IPS DF 19.7 (cell line): ENCODE data around the gene ITPR2.
"Not testable (repeated sequence)": the region's sequence is repeated elsewhere in the genome, so short reads cannot be mapped to it uniquely, and the experiment has no call there.

Source experiments
- DNase-seq: peaks from one replicate; pipeline ENCODE4 v3.0.0-alpha.2; 2013; ENCODE audit warnings: low read depth, low spot score

Gene ITPR2

DNA sequence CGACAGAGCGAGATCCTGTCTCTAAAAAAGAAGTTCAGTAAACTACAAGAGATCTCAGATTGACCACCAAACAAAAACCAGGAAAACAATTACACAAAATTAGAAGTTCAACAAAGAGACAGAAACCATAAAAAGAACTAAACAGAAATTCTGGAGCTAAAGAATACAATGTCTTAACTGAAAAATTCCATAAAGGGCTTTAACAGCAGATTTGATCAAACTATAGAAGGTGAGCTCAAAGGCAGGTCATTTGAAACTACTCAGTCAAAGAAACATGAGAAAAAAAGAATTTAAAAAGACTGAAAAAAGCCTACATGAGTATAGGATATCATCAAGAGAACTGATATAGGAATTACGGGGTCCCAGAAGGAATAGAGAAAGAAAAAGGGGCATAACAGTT, 71.2 kb downstream of the ITPR2 start:
- DNase-seq, result no peak

DNA sequence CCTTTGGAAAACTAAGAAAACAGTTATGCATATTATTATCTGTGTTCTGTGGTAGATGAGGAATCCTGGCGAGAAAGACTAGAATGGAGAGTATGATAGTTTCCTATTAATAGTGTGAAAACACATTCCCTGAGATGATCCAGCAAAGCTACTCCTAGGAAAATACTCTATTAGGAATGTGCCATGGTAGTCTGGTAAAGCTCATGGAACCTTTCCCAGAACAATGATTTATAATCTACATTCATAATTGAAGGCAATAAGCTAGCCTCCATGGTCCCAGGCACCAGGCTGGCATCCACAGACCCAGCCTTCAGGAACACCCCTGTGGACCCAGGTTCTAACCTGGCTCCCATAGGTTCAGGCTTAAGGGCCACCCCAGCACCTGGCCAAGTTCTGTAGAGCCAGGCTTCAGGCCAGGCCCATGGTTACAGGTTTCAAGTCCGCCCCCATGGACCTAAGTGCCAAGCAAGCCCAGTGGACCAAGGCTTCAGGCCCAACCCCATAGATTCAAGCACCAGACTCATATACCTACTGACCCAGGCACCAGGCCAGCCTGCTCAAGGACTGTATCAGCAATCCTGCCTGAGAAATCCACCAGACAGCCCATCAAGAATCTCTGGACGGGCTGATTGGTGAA, 72.2 kb downstream of the ITPR2 start:
- DNase-seq, result no peak

DNA sequence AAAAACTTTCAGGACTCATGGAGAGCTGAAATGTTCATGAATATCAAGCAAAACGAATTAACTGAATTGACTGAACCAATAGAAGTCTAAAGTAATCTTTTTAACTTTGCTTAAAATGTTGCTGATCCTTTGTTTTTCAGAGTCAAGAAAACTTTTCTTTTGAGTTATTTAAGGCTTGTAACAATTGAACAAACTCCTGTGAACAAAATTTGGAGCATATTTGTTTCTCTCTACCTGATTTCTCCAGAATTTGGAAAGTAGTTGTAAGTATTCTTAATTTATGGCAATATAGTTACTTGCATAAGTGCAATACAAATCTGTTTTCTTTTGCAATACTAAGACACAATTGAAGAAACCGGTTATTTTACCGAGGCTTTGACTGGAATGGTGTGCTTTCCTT, 77.6 kb downstream of the ITPR2 start:
- DNase-seq, result not testable (repeated sequence)

DNA sequence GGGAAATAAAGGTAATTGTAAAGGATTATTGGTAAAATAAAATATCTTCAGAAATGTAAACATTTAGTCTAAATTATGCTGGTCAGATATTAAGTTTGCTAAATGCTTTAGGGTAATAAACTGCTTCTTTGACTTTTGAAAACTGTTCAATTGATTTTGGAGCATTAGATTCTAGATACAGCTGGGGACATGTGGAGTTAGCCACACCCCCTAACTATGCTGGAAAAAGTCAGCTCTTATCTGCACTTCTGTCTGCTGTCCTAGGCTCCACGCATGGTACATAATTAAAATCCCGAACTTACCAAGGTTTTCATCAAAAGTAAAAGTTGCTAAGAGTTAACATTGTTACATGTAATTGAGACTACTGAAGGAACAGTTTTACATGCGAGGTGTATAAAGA, 78.8 kb downstream of the ITPR2 start:
- no peak for DNase-seq

DNA sequence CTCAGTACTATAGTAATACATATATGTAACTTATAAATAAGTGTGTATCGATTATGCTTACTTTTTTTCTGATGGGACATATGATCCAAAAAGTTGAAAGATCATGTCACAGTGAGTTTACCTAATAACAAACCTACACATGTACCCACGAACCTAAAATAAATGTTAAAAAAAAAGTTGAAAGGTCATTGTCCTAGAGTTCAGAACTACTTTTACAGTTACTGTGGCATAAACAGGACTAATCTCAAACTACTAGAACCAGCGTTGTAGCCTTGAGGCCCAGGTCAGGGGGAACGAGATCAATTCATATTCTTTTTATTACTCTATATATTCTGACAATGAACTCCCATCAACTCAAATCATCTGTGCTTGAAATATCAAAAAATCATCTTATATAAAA, 81.8 kb downstream of the ITPR2 start:
- DNase-seq, result no peak

DNA sequence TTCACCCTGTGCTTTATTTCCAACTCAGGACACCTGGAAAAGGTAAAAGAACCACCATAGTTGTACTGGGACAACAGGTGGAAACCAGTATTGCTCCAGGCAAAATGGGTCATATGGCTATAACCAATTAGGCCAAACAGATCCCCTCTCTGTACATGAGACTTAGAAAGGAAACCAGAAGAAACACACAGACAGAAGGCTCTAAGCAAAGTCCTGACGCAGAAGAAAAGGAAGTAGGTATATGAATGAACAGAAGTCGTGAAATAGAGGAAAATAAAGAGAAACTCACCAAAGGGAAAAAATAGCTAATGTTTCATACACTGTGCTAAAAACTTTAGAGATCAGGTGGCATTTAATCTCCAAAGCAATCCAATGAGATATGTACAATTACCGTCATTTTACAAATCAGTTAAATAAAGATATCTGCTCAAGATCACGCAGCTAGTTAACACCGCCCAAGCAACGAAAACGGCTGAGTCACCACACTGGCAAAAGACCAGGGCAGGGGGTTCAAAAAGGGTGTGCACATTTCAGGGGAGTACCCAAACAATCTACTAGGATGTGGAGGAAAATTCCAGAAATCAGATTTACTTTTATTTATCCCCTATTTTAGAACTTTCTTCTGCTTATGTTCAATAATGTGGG, 82.3 kb downstream of the ITPR2 start:
- no peak for DNase-seq

DNA sequence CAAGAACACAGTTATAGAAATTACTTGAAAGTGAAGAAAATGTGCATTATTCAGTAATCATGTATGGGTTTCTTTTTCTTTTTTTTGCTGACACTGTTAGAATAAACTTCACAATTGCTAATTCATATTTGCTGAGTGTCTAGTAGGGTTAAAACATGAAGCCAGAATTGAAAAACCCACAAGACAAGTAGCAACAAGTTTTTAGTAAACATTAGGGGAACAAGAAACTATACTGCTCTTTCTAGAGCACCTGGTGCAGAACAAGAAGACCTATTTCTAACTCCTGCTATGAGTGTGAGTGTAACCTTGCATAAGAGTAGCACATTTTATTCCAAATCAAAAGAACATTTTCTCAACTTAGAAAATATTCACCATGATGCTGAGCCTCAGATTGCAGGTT, 83.2 kb downstream of the ITPR2 start:
- no peak for DNase-seq

DNA sequence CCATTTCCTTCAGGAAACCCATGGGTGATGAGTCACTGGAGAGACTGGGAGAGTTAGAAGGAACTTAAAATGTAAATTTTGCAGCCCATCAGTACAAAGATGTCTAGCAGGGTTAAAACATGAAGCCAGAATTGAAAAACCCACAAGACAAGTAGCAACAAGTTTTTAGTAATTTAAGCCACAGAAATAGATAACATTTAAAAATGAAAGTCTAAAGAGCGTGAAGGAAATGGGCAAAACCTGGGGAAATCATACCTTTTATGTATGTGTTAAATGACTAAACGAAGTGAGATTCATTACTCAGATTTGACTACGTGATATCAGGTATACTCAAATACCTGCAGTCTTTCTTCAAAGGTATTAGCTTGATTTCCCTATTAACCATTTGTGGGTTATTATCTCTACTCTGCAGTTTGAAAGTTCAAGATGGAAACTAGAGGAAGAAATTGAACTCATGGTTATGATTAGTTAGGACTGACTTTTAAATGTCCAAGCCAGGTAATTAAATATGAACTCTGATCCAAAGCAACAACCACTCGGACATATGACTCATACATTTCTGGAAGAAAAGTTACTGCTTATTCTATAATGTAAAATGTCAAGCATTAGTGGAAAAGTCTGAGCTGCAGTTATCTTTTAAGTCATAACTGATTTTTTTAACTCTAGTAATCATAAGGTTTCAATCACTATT, 84.1 kb downstream of the ITPR2 start:
- DNase-seq, result no peak

DNA sequence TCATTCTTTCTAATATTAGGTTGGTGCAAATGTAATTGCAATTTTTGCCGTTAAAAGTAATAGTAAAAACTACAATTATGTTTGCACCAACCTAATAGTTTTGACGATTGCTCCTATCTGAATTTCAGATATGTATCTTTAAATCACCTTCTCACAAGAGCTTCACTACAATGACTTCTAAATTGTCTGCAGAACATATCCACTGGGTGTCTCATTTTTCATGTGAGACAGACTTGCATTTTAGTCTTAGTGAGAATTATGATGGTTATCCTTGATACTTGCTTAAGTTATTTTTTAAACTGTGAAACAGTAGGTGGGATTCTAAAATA, 84.6 kb downstream of the ITPR2 start:
- no peak for DNase-seq

DNA sequence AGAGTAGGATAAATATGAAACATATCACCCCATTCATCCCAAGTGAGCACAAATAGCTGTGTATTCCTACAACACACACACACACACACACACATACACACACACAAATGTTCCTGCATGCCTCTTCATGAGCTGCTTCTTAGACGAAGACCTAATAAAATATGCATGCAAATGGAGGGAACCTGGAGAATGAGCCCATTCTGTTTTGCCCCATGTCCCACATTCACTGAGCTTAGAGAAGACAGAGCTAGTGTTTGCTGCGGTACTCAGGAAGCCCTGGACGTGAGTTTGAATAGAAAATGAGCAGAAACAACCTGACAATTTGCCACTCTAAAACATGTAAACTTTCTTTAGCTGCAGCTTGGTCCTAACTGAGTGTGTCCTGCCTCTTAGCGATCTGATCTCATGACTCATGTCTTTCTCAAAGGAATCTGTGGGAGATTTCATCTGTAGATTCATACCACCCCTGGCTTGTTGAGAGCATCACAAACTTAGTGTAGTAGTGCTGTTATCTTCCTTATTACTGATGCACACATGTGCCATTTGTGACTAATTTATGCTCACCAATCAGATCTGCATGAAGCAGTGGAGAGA, 86.8 kb downstream of the ITPR2 start:
- no peak for DNase-seq

DNA sequence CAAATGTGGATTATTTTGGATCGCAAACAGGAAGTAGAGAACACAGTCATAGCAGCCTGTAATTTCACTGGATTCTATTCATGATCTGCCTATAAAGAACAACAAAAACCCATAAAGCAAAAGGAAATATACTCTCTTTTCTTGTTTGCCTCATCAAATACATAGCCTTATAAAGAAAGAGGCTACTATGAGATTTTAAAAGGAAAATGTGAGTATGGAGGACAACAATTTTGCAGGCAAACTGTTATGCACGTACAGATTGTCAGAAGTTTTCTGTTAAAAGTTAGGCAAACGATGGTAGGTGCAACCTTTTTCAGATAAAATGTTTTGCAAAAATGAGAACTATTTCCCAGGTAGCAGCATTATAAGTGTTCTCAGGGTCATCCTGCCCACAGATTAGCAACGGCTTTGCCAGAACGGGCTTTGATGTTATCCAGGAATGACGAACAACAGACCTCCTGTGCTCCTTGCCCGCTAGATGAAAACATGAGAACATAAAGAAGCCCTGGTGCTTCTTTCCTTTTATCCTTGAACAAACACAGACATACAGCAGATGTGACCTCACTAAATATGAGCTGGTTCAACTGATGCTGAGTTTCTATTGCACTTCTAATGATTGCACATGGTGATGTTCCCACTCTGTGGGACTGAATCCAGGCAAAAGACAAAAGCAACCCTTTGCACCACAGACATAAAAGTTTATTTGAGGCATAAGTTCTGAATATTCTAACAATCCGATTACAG, 88.1 kb downstream of the ITPR2 start:
- DNase-seq, result no peak

DNA sequence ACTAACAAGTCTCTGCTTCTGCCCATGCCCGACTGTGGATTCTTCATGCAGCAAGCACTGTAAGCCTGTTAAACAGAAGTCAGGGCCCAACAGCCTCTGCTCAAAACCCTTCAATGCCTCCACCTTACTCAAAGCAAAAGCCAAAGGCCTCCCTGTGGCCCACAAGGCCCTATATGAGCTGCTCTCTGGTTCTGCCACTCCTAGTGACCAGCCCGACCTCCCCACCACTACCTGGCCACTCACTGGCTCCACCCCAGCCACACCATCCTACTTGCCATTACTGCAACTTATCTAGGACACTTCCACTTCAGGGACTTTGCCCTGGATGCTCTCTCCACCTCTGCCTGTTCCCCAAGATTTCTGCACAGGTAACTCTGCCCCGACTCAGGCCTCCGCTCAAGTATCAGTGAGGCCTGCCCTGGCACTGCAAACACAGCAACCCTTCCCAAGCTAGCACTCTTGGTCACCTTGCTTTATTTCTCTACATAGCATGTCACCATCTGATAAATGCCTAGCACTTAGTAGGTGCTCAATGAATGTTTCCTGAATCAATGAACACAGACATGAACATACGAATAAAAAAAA, 88.9 kb downstream of the ITPR2 start:
- DNase-seq, result no peak

DNA sequence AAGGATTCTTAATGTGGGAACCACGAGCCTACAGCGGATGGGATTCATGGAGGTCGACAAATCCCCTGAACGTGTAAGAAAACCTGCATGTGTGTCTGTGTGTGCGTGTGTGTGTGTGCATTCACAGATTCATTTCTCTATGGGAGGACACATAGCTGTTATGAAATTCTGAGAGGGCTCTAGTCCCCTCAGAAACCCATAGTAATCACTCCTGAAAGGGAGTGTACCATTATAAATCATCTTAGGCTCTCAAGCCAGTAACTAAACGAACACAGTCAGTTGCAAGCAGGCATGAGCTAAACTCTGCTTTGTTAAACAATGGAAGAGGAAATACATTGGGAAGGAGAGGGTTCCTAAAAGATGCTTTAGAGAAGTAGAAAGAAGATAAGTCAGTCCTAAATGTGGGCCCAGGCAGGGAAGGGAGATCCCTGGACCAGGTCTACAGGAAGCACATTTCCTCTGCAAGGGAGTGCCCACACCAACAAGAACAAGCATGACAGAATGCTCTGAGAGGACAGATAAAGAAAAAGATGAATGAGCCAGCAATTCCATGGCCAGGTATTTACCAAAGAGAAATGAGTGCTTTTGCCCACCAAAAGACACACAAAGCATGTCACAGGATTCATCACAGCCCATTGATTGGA, 91.3 kb downstream of the ITPR2 start:
- no peak for DNase-seq

DNA sequence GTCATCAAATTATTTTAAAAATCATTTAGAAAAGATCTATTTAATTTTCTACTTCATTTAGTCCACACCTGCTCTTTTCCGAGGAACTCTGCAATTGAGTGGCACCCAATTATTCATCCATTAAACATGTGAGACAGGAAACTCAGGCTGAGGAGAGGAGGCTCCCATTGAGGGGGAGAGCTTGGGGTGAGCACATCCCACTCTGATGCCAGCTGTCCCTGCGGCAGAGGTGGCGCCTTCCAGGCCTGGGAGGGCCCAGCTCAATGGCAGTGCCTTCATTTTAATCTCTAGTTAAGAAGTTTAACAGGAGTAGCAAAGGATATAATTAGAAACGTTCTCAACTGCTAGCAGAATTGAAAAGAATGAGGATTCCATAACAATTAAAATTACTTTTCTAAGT, 92.0 kb downstream of the ITPR2 start:
- DNase-seq, result no peak

DNA sequence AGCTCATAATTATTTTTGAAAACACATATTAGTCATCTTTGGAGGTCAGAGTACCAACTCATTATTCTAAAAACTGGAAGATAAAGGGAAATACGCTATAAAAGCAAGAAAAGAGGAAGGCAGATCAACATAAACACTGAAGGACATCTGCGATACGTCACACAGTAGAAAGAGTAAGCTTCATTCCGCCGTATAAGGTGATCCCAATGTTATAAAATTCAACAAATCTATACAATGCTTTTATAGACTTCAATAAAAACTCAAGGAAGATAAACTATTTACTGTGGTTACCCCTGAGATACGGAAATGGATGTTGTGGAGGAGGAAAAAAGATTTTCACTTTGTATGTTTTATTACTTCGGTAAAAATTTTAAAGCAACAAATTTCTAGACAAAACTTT, 92.6 kb downstream of the ITPR2 start:
- no peak for DNase-seq

DNA sequence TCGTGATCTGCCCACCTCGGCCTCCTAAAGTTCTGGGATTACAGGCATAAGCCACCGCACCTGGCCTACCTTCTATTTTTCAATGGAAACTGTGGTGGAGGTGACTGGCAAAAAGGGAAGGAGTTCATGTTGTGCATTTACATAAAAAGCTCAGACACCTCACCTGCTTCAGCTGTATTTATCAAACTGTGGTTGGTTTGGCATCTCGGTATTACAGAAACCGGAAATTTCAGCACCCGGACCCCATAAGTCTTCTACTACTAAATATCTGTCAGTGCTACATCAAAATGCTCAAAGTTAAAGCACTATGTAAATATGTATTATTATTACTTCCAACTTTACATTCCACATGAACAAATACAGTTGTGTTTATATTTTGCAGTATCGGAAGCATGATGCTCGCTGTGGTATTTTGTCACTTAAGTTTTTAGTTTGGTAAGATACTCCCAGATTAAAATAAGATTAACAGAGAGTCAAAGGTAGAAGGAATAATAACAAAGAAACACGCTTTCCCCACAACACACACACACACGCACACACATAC, 95.4 kb downstream of the ITPR2 start:
- DNase-seq, result no peak

DNA sequence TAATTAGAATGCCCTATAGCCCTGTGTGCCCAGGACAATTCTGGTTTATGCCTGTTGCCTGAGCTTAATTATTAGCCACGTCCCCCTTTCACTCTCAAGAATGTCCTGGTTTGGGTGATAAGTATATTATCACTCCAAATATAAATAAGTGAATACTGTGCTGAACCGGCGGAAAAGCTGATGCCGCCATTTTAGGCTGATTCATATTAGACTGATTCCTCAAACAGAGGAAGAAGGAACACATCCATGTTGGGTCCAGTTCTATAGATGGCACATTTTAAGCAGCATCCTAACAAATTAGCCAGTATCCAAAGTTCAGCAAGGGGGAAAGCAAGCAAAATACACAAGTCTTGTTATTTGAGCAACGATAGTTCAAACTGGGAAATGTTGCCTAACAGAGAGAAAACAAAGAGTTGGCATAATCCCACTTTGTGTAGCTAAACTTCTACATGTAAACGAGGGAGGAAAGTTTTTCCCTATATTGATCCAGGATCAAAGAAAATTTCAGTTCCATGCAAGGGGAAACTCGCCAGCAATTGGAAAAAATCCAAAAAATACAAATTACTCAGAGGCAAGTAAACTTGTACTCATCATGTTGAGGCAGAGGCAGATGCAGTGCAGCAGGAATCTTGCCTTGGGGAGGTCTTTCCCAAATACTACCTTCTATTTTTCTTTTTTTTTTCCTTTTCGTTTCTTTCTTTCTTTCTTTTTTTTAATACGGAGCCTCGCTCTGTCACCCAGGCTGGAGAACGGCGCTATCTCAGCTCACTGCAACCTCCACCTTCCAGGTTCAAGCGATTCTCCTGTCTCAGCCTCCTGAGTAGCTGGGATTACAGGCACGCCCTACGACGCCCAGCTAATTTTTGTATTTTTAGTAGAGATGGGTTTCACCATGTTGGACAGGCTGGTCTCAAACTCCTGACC, 96.2 kb downstream of the ITPR2 start:
- no peak for DNase-seq

DNA sequence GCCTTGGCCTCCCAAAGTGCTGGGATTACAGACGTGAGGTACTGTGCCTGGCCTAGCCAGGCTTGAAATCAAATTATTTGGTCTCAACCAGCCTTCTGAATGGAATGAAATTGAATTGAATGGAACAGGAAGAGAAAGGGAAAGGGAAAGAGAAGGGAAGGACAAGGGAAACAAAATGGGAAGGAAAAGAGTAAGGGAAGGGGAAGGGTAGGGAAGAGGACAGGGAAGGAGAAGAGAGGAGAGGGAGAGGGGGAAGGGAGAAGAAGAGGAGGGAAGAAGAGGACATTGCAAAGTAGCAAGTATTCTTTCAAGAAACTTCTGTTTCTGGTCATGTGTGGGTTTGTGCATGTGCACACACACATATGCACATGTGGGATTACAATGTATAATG, 97.8 kb downstream of the ITPR2 start:
- DNase-seq, result no peak

DNA sequence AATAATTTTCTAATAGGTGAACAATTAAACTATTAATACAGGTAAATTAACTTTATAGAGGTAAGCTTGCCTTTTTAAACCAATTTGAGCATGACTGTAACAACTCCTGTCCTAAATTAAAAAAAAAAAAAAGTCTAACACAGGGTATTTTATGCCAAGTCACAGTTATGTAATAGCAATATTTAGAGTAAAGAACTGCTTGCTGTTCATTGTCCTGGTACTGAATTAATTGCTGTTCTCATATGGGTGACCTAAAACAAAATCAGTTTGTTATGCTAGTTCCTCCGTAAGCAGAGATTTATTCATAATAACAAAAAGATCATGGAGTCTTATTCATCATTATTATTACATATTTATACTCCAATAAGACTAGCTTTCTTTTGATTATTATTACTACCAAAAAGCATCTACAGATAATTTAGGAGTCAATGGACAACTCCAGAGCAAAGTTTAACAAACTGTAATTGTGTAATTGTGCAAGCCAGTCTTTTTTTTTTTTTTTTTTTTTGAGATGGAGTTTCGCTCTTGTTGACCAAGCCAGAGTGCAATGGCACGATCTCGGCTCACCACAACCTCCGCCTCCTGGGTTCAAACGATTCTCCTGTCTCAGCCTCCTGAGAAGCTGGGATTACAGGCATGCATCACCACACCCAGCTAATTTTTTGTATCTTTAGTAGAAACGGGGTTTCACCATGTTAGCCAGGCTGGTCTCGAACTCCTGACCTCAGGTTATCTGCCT, 98.3 kb downstream of the ITPR2 start:
- no peak for DNase-seq
